Ascending aorta (tissue), 2 donors: ENCODE results near the gene STRADB. TPM values are rescaled to one million over a fixed set of nuclear protein-coding genes. Genes with fewer than 3 reads are reported as not detected.
"Not testable (repeated sequence)": the region's sequence is repeated elsewhere in the genome, so short reads cannot be mapped to it uniquely, and the experiment has no call there.

Source experiments
- DNase-seq, 2 donors: peaks; one replicate each; pipeline ENCODE4 v3.0.0-alpha.2; 2019; ENCODE audit warnings: low spot score in 2 of 2
- H3K27ac ChIP-seq, 2 donors: fragments of 200-600 bp; sonication (generic); one replicate each; pipeline ENCODE4 v1.5.1; 2016 to 2017; ENCODE audit warnings: mild to moderate bottlenecking in 1 of 2
- H3K27me3 ChIP-seq: fragments of 200-600 bp; sonication (generic); one replicate; pipeline ENCODE4 v1.5.1; 2017
- H3K36me3 ChIP-seq, 2 donors: fragments of 200-600 bp; sonication (generic); one replicate each; pipeline ENCODE4 v1.5.1; 2016
- H3K4me1 ChIP-seq, 2 donors: fragments of 200-600 bp; sonication (generic); one replicate each; pipeline ENCODE4 v1.5.1; 2016 to 2017; ENCODE audit warnings: mild to moderate bottlenecking in 1 of 2
- H3K4me3 ChIP-seq, 2 donors: fragments of 200-600 bp; sonication (generic); one replicate each; pipeline ENCODE4 v1.5.1; 2016 to 2017; ENCODE audit warnings: mild to moderate bottlenecking in 1 of 2
- H3K9me3 ChIP-seq, 2 donors: fragments of 200-600 bp; sonication (generic); one replicate each; pipeline ENCODE4 v1.5.1; 2016
- intact Hi-C: fragments of 100-400 bp; cut with DNase I; formaldehyde crosslinking; loops from one replicate; pipeline ENCODE4 v1.15.1; 2023
- total RNA-seq: library from RNA; depleted of rRNA; stranded (reverse); fragments of >200 nt; gene quantifications from one replicate; pipeline ENCODE4 v1.1.0, GENCODE V29; 2016
- TF ChIP-seq, protein P1 (sequence below), 3 experiments: fragments of 200-600 bp in 2 of 3; fragments of 450-650 bp in 1 of 3; sonication (generic) in 2 of 3; IDR thresholded peaks; one replicate each; pipeline ENCODE4 v1.5.1; 2016 to 2019; ENCODE audit warnings: antibody characterized with exemption in 3 of 3, mild to moderate bottlenecking in 1 of 3, moderate library complexity in 1 of 3

Gene STRADB
- total RNA-seq, 1 donor from 2014 or later: 22.8 TPM

DNA sequence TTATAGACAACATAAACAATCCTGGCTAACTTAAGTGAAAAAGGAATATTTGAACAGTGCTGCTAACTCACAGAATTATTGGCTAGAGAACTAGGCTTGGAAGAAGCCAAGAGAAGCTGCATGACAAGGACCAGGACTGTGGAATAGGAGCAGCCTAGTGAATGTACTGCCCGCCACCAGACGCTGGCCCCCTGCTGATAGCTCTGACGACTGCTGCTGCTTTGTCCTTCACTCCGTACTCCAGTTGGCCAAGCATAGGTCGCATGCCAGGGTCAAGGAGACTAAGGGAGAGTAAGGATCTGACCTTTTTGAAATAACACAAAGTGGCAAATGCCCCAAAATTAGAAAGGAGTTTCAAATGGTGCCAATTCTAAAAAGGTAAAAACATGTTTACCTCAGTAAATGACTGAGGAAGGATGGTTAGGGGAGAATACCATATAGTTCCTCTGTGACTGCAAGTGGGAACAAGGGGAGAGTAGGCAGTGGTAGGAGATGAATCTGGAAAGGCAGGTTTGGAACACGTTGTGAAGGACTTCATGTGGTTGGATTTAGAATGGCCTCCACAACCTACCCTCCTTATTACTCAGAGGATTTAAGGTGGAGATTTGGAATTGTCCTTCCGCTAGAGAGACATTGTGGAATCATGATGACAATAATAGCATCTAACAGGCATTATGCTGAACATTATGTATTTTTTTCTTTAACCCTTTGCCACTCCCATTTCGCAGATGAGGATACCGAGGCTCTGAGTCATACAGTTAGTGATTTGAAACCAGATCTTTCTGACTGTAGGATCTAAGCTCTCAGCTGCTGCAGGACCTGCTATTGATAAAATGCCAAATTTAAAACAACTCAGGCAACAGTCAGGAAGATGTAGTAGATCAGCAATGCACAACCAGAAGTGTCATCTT lies 19.5 kb downstream of the STRADB start:
- DNase-seq: no peak
- H3K27ac ChIP-seq: no peak overlapping the region
- H3K4me1 ChIP-seq: no peaks in the 10 kb centered on the region
- H3K9me3 ChIP-seq: no peaks in the 10 kb centered on the region
- no peak overlapping the region for H3K4me3 ChIP-seq
- TF ChIP-seq, protein P1, sequence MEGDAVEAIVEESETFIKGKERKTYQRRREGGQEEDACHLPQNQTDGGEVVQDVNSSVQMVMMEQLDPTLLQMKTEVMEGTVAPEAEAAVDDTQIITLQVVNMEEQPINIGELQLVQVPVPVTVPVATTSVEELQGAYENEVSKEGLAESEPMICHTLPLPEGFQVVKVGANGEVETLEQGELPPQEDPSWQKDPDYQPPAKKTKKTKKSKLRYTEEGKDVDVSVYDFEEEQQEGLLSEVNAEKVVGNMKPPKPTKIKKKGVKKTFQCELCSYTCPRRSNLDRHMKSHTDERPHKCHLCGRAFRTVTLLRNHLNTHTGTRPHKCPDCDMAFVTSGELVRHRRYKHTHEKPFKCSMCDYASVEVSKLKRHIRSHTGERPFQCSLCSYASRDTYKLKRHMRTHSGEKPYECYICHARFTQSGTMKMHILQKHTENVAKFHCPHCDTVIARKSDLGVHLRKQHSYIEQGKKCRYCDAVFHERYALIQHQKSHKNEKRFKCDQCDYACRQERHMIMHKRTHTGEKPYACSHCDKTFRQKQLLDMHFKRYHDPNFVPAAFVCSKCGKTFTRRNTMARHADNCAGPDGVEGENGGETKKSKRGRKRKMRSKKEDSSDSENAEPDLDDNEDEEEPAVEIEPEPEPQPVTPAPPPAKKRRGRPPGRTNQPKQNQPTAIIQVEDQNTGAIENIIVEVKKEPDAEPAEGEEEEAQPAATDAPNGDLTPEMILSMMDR (IDR thresholded peaks at IDR 0.05): no peak
- H3K36me3 ChIP-seq: peaks cover 28 to 72% of the 10 kb centered on the region in 2 donors
- intact Hi-C loops: no loop called here
- H3K27me3 ChIP-seq: no peaks in the 10 kb centered on the region

- Histone ChIP-seq H3K4me1 (no peaks in the 10 kb centered on the region), H3K27me3 (no peaks in the 10 kb centered on the region), H3K36me3 (peaks cover 31 to 79% of the 10 kb centered on the region in 2 donors), H3K4me3 (no peak overlapping the region), H3K27ac (no peak overlapping the region), H3K9me3 (no peaks in the 10 kb centered on the region)
- intact Hi-C loops: no loop called here
- DNase-seq: no peak
- TF ChIP-seq, protein P1 (IDR thresholded peaks at IDR 0.05): no peak
Measured at GRCh38 chr2:201471732-201472393, 20.3 kb downstream of the STRADB start.

DNA sequence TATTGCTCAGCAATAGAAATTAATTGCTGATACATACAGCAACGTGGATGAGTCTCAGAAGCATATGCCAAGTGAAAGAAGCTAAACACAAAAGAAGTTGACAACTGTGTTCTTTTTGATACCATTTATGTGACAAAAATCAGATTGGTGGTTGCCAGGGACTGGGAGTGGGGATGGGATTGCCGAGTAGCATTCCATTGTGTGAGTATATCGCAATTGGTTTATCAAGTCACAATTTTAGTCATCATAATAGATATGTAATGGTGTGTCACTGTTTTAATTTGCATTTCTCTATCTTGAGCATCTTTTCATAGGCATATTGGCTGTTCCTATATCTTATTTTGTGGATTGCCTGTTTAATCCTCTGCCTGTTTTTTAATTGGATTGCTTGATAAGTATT lies 20.9 kb downstream of the STRADB start:
- H3K27me3 ChIP-seq: no peaks in the 10 kb centered on the region
- no peaks in the 10 kb centered on the region for H3K9me3 ChIP-seq
- no peak for DNase-seq
- intact Hi-C loops: no loop called here
- H3K27ac ChIP-seq: no peak overlapping the region
- peaks cover 31 to 82% of the 10 kb centered on the region in 2 donors for H3K36me3 ChIP-seq
- H3K4me3 ChIP-seq: no peak overlapping the region
- TF ChIP-seq, protein P1 (IDR thresholded peaks at IDR 0.05): no peak
- H3K4me1 ChIP-seq: no peaks in the 10 kb centered on the region

DNA sequence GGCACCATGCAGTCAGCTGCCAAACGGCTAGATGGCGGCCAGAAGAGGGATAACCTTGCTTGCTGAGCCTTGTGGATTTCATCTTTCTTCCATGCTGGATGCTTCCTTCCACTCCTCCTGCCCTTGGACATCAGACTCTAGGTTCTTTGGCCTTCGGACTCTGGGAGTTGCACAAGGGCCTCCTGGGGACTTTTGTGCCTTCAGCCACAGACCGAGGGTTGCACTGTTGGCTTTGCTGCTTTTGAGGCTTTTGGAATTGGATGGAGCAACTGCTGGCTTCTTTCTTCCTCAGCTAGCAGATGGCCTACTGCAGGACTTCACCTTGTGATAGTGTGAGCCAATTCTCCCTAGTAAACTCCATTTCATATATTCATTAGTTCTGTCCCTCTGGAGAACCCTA lies 31.0 kb downstream of the STRADB start:
- DNase-seq: no peak
- Histone ChIP-seq H3K27ac (no peak overlapping the region), H3K4me3 (no peak overlapping the region), H3K4me1 (no peaks in the 10 kb centered on the region), H3K36me3 (peaks cover 12 to 38% of the 10 kb centered on the region in 2 donors), H3K9me3 (no peaks in the 10 kb centered on the region), H3K27me3 (no peaks in the 10 kb centered on the region)
- TF ChIP-seq, protein P1 (IDR thresholded peaks at IDR 0.05): no peak
- intact Hi-C loops: no loop called here

GRCh38 chr2:201483342-201483741 lies 31.8 kb downstream of the STRADB start:
- peaks cover 12 to 30% of the 10 kb centered on the region in 2 donors for H3K36me3 ChIP-seq
- intact Hi-C loops: no loop called here
- no peaks in the 10 kb centered on the region for H3K27me3 ChIP-seq
- no peaks in the 10 kb centered on the region for H3K4me1 ChIP-seq
- H3K4me3 ChIP-seq: no peak overlapping the region
- H3K9me3 ChIP-seq: no peaks in the 10 kb centered on the region
- TF ChIP-seq, protein P1 (IDR thresholded peaks at IDR 0.05): no peak
- no peak overlapping the region for H3K27ac ChIP-seq
- DNase-seq: no peak

DNA sequence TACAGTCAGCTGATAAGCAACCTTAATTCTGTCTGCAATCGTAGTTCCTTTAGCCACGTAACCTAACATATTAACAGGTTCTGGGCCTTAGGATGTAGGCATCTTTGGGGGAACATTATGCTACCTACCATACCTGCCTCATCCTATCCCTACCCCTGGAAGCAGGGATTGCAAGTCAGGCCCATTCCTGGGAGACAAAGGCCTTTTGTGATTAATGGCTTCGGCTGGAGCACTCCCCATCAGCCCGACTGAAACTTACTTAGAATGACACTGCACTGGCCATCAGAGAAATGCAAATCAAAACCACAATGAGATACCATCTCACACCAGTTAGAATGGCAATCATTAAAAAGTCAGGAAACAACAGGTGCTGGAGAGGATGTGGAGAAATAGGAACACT lies 32.2 kb downstream of the STRADB start:
- intact Hi-C loops, H3K27ac ChIP-seq: not testable (repeated sequence)
- H3K36me3 ChIP-seq: peaks cover 8 to 26% of the 10 kb centered on the region in 2 donors

More for the DNA sequence above, 32.2 kb downstream of the STRADB start:
- H3K9me3 ChIP-seq, H3K4me3 ChIP-seq, H3K27me3 ChIP-seq, H3K4me1 ChIP-seq, DNase-seq: not testable (repeated sequence)
